ENCODE data around the gene SLC20A1. TPM values are rescaled to one million over a fixed set of nuclear protein-coding genes. Genes with fewer than 3 reads are reported as not detected.
"Not testable (repeated sequence)": the region's sequence is repeated elsewhere in the genome, so short reads cannot be mapped to it uniquely, and the experiment has no call there.

Gene SLC20A1
- total RNA-seq, 4 donors from 2014 or later: 5.0 to 19.2 (median 12.4) TPM

DNA sequence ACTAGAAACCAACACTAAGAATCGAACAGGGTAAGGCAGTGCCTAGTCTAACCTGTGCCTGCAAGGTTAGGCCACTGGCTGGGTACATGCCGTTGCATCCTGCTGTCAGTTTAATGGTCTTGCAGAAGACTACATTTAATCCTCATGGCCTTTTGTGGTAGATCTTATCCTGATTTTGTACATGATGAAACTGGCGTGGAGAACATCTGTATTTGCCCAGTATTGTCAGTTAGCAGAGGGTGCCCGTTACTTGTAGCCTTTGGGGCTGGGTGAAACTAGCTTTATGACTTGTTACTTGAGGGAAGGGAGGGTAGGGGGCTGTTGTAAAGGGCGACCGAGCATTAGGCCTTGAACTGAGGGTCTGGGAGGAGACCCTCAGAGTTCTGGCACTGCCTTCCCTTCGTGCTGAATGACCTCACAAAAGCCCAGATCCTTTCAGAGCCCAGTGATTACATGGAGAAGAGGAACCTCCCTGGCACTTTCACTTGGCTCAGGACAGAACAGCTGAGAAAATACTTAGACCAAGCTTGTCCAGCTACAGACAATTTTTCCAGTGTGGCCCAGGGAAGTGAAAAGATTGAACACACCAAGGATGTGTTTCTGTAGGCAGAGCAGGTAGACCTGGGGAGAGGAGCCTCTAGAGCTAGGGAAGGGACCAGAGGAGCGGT, 19.5 kb downstream of the SLC20A1 start:
- TF ChIP-seq, protein P1, sequence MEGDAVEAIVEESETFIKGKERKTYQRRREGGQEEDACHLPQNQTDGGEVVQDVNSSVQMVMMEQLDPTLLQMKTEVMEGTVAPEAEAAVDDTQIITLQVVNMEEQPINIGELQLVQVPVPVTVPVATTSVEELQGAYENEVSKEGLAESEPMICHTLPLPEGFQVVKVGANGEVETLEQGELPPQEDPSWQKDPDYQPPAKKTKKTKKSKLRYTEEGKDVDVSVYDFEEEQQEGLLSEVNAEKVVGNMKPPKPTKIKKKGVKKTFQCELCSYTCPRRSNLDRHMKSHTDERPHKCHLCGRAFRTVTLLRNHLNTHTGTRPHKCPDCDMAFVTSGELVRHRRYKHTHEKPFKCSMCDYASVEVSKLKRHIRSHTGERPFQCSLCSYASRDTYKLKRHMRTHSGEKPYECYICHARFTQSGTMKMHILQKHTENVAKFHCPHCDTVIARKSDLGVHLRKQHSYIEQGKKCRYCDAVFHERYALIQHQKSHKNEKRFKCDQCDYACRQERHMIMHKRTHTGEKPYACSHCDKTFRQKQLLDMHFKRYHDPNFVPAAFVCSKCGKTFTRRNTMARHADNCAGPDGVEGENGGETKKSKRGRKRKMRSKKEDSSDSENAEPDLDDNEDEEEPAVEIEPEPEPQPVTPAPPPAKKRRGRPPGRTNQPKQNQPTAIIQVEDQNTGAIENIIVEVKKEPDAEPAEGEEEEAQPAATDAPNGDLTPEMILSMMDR (IDR thresholded peaks at IDR 0.05): no peak
- TF ChIP-seq POLR2A (IDR thresholded peaks at IDR 0.05): no peak

DNA sequence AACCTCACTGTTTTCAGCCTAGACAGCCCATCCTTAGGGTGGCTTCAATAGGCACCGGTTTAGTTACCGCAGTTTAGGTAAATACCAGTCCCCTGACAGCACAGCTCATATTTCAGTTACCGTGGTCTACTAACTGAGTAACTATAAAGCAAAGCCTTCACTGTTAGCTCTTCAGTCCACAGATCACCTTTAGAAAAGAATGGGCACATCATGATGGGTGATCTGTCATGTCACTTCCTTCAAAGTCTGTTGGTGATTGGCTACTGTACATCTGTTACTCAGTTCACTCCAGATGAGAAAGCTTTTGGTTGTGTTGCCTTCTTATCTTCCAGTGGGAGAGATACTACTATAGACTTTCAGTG, 21.0 kb downstream of the SLC20A1 start:
- WGBS, 2 donors: 97 to 100% methylated on average over 3 of the region's 3 CpGs
- no peak overlapping the region for H3K4me3 ChIP-seq (ENCODE audit: low read depth, poor library complexity, severe bottlenecking)
- TF ChIP-seq, protein P1 (IDR thresholded peaks at IDR 0.05): no peak
- no peak for TF ChIP-seq POLR2A (IDR thresholded peaks at IDR 0.05)
- intact Hi-C loops (cut with DNase I; ENCODE audit: low total_unique reads): no loop called here
- DNase-seq (ENCODE audit: low spot score in 2 of 2): no peak

More for the DNA sequence above, 19.5 kb downstream of the SLC20A1 start:
- 73 to 80% methylated on average over 8 of the region's 8 CpGs for WGBS, 2 donors
- H3K4me3 ChIP-seq (ENCODE audit: low read depth, poor library complexity, severe bottlenecking): no peak overlapping the region
- no peak for DNase-seq (ENCODE audit: low spot score in 2 of 2)
- intact Hi-C loops (cut with DNase I; ENCODE audit: low total_unique reads): no loop called here

DNA sequence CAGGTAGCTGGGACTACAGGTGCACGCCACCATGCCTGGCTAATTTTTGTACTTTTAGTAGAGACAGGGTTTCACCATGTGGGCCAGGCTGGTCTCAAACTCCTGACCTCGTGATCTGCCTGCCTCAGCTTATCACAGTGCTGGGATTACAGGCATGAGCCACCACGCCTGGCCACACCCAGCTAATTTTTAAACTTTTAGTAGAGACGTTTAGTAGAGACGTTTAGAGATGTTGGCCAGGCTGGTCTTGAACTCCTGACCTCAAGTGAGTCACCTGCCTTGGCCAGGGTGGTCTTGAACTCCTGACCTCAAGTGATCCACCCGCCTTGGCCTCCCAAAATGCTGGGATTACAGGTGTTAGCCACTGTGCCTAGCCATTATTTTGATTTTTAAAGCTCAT, 21.8 kb downstream of the SLC20A1 start:
- intact Hi-C loops (cut with DNase I; ENCODE audit: low total_unique reads); DNase-seq (ENCODE audit: low spot score in 2 of 2); H3K4me3 ChIP-seq (ENCODE audit: low read depth, poor library complexity, severe bottlenecking): not testable (repeated sequence)
- 77 to 79% methylated on average over 6 of the region's 6 CpGs for WGBS, 2 donors

- 93 to 99% methylated on average over 4 of the region's 4 CpGs for WGBS, 2 donors
- DNase-seq (ENCODE audit: low spot score in 2 of 2): no peak
- intact Hi-C loops (cut with DNase I; ENCODE audit: low total_unique reads): no loop called here
- H3K4me3 ChIP-seq (ENCODE audit: low read depth, poor library complexity, severe bottlenecking): no peak overlapping the region
- no peak for TF ChIP-seq POLR2A (IDR thresholded peaks at IDR 0.05)
- TF ChIP-seq, protein P1 (IDR thresholded peaks at IDR 0.05): no peak
Observed at GRCh38 chr2:112669667-112670066, 23.9 kb downstream of the SLC20A1 start.

GRCh38 chr2:112670252-112671022, 24.7 kb downstream of the SLC20A1 start:
- intact Hi-C loops (cut with DNase I; ENCODE audit: low total_unique reads): no loop called here
- TF ChIP-seq, protein P1 (IDR thresholded peaks at IDR 0.05): no peak
- no peak for TF ChIP-seq POLR2A (IDR thresholded peaks at IDR 0.05)
- no peak for DNase-seq (ENCODE audit: low spot score in 2 of 2)
- no peak overlapping the region for H3K4me3 ChIP-seq (ENCODE audit: low read depth, poor library complexity, severe bottlenecking)
- 85% methylated on average over 5 of the region's 5 CpGs for WGBS, 2 donors

DNA sequence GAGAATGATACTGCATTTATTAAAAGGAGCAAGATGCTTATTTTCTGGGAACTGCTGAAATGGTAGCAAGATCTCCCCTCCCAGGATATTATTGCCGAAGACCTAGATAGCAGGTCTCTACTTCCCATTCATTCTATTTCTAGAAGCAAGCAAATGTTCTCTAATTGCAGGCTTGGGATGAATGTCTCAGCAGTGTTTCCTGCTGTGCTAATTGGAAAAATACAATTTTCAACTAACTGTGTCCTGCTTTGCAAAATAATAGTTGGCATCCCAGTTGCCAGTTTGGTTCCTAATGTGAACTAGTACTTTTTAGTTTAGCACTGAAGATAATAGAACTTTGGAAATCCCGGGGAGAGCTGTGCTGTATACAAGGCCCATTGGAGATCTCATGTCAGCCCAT, 26.1 kb downstream of the SLC20A1 start:
- intact Hi-C loops (cut with DNase I; ENCODE audit: low total_unique reads): no loop called here
- TF ChIP-seq POLR2A (IDR thresholded peaks at IDR 0.05): no peak
- TF ChIP-seq, protein P1 (IDR thresholded peaks at IDR 0.05): no peak
- WGBS, 2 donors: 81 to 83% methylated on average over 2 of the region's 2 CpGs
- no peak overlapping the region for H3K4me3 ChIP-seq (ENCODE audit: low read depth, poor library complexity, severe bottlenecking)
- no peak for DNase-seq (ENCODE audit: low spot score in 2 of 2)

Data from lower leg skin (tissue), 4 donors.